Ureter (tissue), 1 donor: Measurements from ENCODE around the gene PRDX6. TPM values are rescaled to one million over a fixed set of nuclear protein-coding genes. Genes with fewer than 3 reads are reported as not detected.
"Not testable (repeated sequence)": the region's sequence is repeated elsewhere in the genome, so short reads cannot be mapped to it uniquely, and the experiment has no call there.

Experiments
- DNase-seq: peaks from one replicate; pipeline ENCODE4 v3.0.0-alpha.2; 2020; ENCODE audit warnings: low spot score
- total RNA-seq: library from RNA; stranded (reverse); gene quantifications from one replicate; pipeline ENCODE4 v1.2.4, GENCODE V29; 2023
- donor health status: DM: yes; HTN: yes; CAD: no.

Gene PRDX6, protein sequence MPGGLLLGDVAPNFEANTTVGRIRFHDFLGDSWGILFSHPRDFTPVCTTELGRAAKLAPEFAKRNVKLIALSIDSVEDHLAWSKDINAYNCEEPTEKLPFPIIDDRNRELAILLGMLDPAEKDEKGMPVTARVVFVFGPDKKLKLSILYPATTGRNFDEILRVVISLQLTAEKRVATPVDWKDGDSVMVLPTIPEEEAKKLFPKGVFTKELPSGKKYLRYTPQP
- 167 TPM for total RNA-seq

GRCh38 chr1:173477286-173478093 is at the start of gene PRDX6:
Gene PRDX6, plus strand, starts transcription at chr1:173477335. Its CDS starts 63 bp downstream, at chr1:173477398.
- DNase-seq: peak; percentile 91

DNA sequence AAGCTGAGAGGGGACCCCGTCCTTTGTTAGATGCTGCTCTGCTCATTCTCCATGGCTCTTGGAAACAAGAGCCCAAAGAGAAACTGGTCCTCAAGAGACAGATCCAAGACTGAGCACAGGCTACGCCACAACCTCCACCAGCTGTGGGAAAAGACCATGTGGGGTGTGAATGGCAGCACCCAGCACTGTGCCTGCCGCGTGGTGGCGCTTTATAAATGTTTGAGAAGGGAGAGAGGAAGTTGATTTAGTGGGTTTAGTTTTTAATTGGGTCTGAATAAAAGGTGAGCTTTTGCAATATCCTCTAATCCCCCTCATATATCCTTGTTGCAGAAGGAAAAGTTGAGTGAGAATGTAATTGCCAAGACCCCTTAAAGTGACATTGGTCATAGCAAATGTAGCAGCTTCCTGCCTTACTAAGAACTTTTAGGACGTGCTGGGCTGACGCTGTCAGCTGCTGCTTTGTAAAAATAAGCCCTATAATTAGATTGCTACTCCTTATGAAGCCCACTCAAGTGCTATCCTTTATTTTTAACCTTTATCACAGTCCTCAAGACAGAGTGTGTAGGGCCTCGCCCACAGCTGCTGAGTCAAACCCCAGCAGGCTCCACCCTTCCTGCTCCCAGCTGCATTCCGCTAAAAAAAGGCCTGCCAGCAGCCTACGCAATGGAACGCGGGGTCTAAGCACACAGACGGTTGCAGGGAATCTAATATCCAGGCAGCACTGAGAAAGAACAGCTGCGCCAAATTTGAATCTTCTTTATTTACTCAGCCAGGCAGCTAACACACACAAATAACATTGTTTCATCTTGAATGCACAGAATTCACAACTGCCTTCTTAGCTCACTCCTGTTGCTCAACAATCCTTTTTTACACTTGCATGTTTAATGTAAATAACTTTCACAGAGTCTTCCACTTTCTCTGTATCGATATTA is 47.4 kb upstream of the PRDX6 start:
- DNase-seq: peak; percentile 89

DNA sequence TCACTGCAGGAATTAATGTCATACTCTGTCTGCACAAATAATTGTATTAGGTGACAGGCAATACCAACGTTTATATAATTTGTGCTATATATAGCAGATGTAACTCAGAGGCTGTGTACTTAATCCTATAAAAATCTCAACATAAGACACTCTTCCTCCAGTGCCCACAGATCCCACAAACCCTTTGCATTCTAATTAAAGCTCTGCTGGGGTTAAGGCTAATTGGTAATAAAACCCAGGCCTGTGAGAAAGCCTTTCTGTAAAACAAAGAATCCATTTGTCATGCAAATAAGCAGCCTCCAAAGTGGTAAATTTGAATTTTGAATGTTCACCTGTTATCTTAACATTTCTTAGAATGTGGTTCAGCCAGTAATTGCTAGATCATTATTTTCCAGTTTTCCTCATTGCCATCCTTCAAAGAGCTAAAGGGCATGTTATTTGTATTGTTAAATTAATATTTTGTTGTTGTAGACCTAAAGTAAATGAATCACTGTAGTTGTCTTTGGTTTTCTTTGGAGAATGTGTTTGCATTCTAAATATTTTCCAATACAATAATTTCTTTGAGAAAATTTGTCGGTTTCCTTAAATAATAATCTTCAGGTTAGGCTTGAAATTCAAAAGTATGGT is 46.3 kb upstream of the PRDX6 start:
- no peak for DNase-seq

GRCh38 chr1:173431304-173432045 is 45.7 kb upstream of the PRDX6 start:
- DNase-seq: peak; percentile 93

- DNase-seq: no peak
These were observed 44.8 kb upstream of the PRDX6 start for GRCh38 chr1:173432331-173432730.

DNA sequence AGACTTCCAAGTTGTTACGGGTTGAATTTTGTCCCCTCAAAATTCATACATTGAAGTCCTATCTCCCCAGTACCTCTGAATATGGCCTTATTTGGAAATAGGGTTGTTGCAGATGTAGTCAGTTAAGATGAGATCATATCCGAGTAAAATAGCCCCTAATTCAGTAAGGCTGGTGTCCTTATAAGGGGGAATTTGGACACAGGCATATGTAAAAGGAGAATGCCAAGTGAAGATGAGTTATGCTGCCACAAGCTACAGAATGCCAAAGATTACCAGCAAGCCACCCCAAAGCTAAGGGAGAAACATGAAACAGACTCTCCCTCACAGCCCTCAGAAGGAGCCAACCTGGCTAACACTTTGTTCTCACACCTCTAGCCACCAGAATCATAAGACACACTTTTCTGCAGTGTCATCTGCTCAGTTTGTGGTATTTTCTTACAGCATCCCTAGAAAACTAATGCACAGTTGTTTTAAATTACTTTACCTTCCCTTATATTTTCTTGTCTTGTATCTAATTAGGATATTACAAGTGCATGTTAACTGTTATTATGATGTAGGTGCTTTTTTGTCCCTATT is 43.3 kb upstream of the PRDX6 start:
- DNase-seq: no peak

- DNase-seq: no peak
These were observed 40.2 kb upstream of the PRDX6 start for GRCh38 chr1:173436841-173437428.

DNA sequence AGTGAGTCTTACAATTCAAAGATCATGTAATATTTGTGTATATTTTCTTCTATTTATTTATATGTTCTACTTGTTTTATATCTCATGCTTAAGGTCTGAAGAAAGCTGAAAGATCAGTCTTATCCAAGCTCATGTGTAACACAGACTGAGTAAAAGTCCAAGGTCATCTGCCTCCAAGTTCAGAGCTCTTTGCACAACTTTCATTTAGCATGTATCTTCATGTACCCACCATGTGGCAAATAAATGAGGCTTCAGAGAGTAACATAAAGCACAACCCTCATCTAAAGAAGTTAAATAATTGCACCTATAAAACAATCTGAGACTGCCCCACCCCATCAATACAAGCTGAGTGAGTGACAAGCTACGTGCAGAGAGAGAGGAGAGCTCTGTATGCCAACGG is 38.5 kb upstream of the PRDX6 start:
- DNase-seq: no peak

GRCh38 chr1:173440430-173440829 is 36.7 kb upstream of the PRDX6 start:
- no peak for DNase-seq

DNA sequence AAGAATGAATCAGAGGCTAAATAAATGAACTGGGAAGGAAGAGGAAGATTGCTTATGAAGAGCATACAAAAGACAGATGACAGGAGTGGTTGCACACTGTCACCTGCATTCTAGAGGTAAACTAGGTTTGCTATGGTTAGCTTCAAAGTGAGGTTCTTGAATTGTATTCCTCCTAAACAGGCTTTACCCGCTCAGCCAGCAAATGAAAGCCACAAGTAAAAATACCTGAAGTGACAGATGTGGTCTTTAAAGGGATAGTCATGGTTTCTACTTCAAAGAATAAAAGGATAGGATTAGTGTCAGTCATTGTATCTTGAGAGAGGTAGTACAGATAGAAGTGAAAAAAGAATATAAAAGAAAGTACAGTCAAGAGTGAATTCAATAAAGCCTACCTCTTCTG is 32.4 kb upstream of the PRDX6 start:
- DNase-seq: no peak

DNA sequence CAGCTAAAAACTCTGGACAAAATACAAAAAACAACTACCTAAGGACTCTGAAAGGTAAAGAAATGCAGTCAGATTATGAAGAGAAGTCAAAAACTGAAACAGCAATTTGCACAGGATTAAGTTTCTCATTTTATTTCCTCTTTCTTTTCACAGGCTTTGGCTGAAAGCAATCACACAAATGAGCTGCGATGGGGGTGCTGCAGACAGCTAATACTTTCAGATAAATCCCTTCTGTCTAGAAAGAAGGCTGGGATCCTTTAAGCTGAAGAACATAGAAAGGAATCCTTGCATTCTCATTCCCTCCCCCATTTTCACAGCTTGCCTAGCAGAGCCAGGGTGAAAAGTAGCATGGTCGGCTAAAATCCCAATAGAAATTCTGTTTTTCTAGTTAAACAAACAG is 32.0 kb upstream of the PRDX6 start:
- DNase-seq: no peak

DNA sequence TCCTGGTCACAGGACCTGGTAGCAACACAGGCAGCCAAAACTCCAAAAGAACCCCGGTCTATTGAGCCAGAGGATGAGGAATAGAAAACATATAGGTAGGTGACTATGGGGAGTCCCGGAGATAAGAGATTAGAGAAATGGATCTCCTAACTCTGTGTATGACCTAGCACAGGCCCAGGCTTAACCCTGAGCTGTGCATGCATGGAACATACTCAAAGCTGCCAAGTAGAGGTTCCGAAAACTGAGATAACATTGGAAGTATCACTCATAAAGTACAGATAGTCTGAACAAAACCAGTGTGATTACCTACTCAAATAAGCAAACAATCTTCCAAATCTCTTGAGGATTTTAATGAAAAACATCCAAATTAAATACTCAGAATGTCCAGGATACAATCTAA is 31.5 kb upstream of the PRDX6 start:
- DNase-seq: no peak

- DNase-seq: no peak
These were observed 29.9 kb upstream of the PRDX6 start for GRCh38 chr1:173447224-173447623.

DNA sequence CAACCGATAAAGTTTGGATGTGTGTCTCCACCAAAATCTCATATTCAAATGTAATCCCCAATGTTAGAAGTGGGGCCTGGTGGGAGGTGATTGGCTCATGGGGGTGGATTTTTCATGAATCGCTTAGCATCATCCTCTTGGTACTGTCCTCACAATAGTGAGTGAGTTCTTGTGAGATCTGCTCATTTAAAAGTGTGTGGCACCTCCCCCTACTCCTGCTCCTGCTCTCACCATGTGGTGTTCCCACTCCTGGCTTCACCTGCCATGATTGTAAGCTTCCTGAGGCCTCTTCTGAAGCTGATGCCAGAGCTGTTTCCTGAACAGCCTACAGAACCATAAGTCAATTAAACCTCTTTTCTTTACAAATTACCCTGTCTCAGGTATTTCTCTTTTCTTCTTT is 28.2 kb upstream of the PRDX6 start:
- DNase-seq: no peak

DNA sequence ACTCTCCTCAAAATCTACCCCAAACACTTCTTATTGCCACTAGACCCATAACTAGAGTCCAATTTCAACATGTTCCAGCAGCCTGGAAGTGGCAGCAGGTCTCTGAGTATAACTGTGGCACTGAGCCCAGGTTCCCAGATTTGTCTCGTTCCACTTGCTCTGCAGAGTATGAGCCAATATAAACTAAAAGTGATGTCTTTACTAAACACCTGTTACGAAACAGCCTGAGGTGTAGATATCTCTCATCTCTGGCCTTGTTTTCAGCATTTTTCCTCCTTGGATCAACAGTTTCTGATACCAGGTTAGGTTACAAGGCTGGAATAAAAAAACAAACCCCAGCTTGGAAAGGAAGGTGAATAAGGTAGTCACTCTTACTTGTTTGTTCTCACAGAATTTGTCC is 25.2 kb upstream of the PRDX6 start:
- DNase-seq: no peak

GRCh38 chr1:173453982-173454381 is 23.2 kb upstream of the PRDX6 start:
- no peak for DNase-seq

DNA sequence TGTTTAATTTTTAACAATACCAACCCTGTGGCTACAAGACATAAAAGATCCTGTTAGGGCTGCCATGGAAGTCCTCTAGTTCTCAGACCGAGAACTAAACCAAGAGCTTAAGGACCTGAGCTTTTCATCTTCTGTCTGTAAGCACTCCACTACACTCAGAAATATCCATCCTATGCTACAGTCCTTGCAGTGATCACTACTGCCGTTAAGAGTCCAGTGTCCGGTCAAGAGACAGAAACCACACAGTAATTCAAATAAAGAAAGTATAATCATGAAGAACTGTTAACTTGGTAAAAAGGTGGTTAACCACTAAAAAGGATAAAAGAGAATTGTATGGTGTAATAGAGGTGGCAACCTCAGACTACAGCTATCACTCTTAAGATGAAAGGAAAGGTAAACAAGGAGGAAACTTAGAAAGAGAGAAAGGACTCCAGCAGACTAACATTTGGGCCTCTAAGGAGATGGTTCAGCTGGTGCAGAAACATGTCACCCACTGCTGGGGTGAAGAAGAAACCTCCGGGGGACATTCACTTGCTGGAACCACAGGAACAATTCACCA is 22.1 kb upstream of the PRDX6 start:
- no peak for DNase-seq

GRCh38 chr1:173459885-173460284 is 17.2 kb upstream of the PRDX6 start:
- DNase-seq: no peak

DNA sequence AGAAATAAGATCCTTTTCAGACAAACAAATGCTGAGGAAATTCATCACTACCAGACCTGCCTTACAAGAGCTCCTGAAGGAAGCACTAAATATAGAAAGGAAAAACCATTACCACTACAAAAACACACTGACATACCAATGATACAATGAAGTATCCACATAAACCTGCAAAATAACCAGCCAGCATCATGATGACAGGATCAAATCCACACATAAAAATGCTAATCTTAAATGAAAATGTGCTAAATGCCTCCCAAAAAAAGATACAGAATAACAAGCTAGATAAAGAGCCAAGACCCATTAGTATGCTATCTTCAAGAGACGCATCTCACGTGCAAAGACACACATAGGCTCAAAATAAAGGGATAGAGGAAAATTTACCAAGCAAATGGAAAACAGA is 14.5 kb upstream of the PRDX6 start:
- not testable (repeated sequence) for DNase-seq

- DNase-seq: not testable (repeated sequence)
These were observed 12.9 kb upstream of the PRDX6 start for GRCh38 chr1:173464185-173464584.
